DMS153 treated with DMSO at 0.1 percent for 48 hours (cell line): Measurements from ENCODE around the gene KDM4B.
A peak's percentile ranks its signal among the peaks of the same experiment; 100 is the strongest.
"Not testable (repeated sequence)": the region's sequence is repeated elsewhere in the genome, so short reads cannot be mapped to it uniquely, and the experiment has no call there.

Experiments
- DNase-seq: peaks from one replicate; lab custom pipeline; 2025; ENCODE audit not compliant: unreplicated experiment; lab: John Stamatoyannopoulos, UW

Gene KDM4B

GRCh38 chr19:4967738-4968461 lies 1.0 kb upstream of the KDM4B start:
- DNase-seq, result no peak

- DNase-seq, result no peak
These were observed 419 bp downstream of the KDM4B start for GRCh38 chr19:4969292-4969771.

DNA sequence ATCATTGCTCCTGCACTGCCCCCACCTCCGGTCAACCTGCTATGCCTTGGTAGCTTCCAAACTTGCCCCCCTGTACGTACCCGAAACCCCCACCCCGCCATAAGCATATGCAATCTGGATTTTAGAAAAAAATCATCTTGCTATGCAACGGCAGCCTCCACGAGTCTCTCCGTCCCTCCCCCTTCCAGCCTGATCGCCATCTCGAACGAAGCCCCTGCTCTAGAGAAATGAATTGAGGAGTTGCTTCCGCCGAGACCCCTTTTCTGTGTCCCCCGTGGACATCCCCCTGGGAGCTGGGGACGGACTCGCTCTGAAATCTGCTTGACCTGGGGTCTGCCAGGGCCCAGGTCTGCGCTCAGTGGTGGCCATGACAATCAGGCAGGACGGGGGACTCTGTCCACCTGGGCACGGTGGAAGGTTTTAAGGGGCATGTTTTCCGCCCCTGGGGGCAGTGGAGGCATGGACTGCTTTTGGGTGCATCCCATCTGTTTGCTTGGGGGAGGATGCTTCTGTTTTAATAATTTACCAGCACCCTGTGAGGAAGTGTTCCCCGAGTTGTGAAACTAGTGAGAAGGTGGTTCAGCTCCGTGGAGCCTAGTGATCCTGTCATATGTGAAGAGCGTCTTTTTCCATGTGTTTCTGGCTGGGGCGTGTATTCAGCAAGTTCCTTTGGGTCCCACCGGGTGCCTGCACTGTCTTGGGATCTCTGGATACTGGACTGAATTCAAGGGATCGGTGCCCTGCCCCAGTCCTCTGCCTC lies 1.0 kb downstream of the KDM4B start:
- DNase-seq, result no peak

GRCh38 chr19:4970558-4971423 lies 1.9 kb downstream of the KDM4B start:
- DNase-seq, result no peak

GRCh38 chr19:4971424-4971793 lies 2.5 kb downstream of the KDM4B start:
- DNase-seq, result peak; percentile 48

GRCh38 chr19:4971816-4972495 lies 3.0 kb downstream of the KDM4B start:
- no peak for DNase-seq

- no peak for DNase-seq
These were observed 3.8 kb downstream of the KDM4B start for GRCh38 chr19:4972509-4973230.

GRCh38 chr19:4974880-4975469 lies 6.1 kb downstream of the KDM4B start:
- no peak for DNase-seq

DNA sequence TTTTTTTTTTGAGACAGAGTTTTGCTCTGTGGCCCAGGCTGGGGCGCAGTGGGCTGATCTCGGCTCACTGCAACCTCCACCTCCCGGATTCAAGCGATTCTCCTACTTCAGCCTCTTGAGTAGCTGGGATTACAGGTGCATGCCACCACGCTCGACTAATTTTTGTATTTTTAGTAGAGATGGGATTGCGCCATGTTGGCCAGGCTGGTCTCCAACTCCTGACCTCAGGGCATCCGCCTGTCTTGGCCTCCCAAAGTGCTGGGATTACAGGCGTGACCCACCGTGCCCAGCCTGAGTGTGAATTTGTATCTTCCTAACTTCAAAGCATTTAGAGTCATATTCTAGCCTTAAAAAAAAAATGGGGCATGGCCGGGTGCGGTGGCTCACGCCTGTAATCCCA lies 6.7 kb downstream of the KDM4B start:
- DNase-seq, result not testable (repeated sequence)

GRCh38 chr19:4976401-4977298 lies 7.7 kb downstream of the KDM4B start:
- DNase-seq, result no peak

GRCh38 chr19:4977299-4978174 lies 8.6 kb downstream of the KDM4B start:
- peak; percentile 10 for DNase-seq

DNA sequence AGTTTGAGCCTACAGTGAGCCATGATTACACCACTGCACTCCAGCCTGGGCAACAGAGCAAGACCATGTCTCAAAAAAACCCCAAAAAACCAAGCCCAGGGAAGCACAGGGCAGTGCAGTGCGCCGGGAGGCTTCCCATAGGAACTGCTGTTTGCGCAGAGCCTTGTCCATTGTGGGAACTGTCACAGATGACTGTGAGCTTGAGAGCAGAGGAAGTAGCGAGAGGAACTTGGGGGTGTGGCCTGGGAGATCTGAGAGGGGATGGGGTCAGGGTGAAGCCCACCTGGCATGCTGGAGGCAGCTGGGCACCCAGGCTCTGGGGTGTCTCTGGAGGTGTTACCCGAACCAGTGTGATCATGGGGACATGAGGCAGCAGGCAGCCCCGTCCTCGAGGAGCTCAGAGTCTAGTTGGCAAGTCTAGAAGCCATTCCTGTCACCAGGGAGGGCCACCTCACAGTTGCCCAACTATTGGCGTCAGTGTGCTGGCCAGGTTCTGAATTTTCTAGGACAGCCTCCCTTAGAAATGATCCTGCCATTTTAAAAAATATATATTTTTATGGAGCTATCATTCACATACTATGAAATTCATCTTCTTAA lies 10.4 kb downstream of the KDM4B start:
- no peak for DNase-seq

DNA sequence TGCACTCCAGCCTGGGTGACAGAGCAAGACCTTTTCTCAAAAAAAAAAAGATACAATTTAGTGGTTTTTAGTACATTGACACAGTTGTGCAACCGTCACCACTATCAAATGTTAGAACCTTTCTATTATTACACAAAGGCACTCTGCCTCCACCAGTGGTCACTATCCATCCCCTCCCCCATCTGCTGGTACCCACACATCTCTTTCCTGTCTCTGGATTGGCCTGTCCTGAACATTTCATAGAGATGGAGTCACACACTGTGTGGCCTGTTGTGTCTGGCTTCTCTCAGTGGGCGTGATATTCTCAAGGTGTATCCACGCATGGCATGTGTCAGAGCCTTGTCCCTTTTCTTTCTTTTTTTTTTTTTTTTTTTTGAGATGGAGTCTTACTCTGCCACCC lies 11.2 kb downstream of the KDM4B start:
- DNase-seq, result no peak

DNA sequence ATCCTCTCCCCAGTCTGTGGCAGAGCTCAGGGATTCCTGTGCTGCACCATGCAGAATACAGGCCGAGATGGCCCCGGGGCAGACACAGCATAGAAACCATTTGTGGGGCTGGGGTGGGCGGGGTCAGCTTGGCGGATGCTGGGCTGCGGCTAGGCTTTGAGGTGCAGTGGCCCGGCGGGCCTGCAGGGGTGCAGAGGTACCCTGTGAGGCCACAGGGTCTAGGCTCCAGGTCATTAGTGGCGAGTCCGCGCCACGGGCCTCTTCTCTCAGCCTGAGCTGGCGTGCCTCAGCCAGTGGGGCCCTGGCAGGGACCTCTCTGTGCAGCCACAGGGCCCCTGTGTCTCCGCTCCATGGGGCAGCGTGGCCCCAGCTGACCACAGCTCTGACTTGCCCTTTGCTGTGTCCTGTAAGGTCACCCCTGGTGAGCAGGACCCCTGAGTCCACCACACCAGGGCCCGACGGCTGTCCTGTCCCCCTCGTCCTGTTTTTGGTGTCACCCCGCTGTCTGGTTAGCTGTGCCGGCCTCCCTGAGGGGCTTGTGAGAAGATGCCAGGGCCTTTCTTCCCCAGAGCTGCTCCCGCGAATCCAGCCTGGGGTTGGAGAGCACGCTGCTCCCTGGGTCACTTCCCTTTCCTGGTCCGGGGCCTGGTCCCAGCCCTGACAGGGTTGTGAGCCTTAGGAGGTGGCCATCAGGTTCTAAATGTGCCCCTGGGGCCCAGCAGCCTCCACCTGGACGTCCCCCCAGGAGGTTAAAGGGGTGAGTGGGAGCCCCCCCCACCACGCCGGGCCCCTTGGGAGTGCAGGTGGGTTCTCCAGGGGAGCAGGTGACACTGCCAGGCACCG lies 12.1 kb downstream of the KDM4B start:
- no peak for DNase-seq

GRCh38 chr19:4981681-4981958 lies 12.7 kb downstream of the KDM4B start:
- DNase-seq, result no peak

GRCh38 chr19:4983346-4984105 lies 14.6 kb downstream of the KDM4B start:
- DNase-seq, result no peak
